Measurements from ENCODE around the gene OSGEP. TPM values are rescaled to one million over a fixed set of nuclear protein-coding genes. Genes with fewer than 3 reads are reported as not detected.

Gene OSGEP
- total and polyA plus RNA-seq, 2 of the 13 experiments (the other 11 are each of a cell fraction or from before 2014, with no cell fraction given): 39.7 to 41.1 TPM

DNA sequence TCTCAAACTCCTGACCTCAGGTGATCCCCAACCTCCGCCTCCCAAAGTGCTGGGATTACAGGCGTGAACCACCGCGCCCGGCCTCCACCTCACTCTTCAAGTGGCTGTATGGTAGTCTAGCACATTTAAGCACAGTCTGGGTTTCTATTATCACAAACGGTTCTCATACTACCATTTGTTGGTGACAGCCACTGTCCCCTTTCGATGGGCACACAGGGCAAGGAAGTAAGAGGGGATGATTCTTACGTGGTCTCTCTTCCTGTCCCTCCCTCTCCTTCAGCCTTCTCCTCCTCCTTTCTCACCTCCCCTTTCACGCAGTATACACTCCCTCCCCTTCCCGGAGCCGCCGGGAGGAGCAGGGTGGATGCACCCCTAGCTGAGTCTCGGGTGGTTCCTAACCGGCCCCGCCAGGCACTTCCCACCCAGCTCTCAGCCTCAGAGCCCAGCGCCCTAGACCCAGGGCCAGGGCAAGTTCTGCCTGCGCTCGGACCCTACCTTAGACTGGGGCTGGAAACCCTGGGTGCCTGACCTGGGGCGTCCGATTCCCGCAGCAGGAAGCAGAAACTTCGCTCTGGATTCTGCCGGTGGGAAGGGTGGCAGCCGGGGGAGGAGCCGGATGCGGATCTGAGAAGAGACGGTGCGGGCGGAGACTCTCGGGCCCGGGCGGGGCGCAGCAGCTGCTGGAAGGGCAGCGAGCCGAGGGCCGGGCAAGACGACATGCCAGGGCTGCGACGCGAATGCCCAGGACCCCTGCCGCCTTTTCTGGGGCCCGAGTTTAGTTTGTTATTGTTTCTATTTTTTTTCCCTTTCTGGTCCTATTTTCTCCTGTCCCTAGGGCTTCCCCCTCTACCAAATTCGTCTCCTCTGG is 41.5 kb downstream of the OSGEP start, which contains the start of gene TEP1 (continued):
- TF ChIP-seq, protein P1, sequence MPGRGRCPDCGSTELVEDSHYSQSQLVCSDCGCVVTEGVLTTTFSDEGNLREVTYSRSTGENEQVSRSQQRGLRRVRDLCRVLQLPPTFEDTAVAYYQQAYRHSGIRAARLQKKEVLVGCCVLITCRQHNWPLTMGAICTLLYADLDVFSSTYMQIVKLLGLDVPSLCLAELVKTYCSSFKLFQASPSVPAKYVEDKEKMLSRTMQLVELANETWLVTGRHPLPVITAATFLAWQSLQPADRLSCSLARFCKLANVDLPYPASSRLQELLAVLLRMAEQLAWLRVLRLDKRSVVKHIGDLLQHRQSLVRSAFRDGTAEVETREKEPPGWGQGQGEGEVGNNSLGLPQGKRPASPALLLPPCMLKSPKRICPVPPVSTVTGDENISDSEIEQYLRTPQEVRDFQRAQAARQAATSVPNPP (CRISPR knock-in tag; IDR thresholded peaks at IDR 0.05): no peak
- TF ChIP-seq ZNF329 (CRISPR knock-in tag; IDR thresholded peaks at IDR 0.05; ENCODE audit: low read depth): no peak
- no peak for TF ChIP-seq FOXK2 (IDR thresholded peaks at IDR 0.05)
- peak; percentile 43; the same call in 1 of the 2 replicates for TF ChIP-seq IRF2 (CRISPR knock-in tag; IDR thresholded peaks at IDR 0.05)
- TF ChIP-seq ZNF790 (CRISPR knock-in tag; IDR thresholded peaks at IDR 0.05; ENCODE audit: borderline replicate concordance): peak; percentile 33; the same call in 1 of the 2 replicates
- peak; percentile 40 for TF ChIP-seq IKZF4 (CRISPR knock-in tag; IDR thresholded peaks at IDR 0.05; ENCODE audit: borderline replicate concordance, low read depth, not compliant biosample characterization)
- TF ChIP-seq ZNF546 (CRISPR knock-in tag; conservative IDR thresholded peaks at IDR 0.05): peak; percentile 49; the same call in 1 of the 2 replicates
- peak; percentile 89; the same call in 1 of the 2 replicates for TF ChIP-seq ZNF264 (CRISPR knock-in tag; IDR thresholded peaks at IDR 0.05)
- TF ChIP-seq ZNF468 (CRISPR knock-in tag; IDR thresholded peaks at IDR 0.05): no peak
- TF ChIP-seq, protein P2, sequence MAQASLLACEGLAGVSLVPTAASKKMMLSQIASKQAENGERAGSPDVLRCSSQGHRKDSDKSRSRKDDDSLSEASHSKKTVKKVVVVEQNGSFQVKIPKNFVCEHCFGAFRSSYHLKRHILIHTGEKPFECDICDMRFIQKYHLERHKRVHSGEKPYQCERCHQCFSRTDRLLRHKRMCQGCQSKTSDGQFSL (CRISPR knock-in tag; IDR thresholded peaks at IDR 0.05): no peak
- TF ChIP-seq ZNF563 (CRISPR knock-in tag; IDR thresholded peaks at IDR 0.05): peak; percentile 83; the same call in 1 of the 2 replicates
- TF ChIP-seq SETDB1 (CRISPR knock-in tag; IDR thresholded peaks at IDR 0.05; ENCODE audit: borderline replicate concordance): no peak
- peak; percentile 23; the same call in 1 of the 2 replicates for TF ChIP-seq ZNF746 (CRISPR knock-in tag; IDR thresholded peaks at IDR 0.05)
- TF ChIP-seq NFYC (CRISPR knock-in tag; IDR thresholded peaks at IDR 0.05): no peak
- TF ChIP-seq NBN (conservative IDR thresholded peaks at IDR 0.05): no peak
- TF ChIP-seq, protein P3, sequence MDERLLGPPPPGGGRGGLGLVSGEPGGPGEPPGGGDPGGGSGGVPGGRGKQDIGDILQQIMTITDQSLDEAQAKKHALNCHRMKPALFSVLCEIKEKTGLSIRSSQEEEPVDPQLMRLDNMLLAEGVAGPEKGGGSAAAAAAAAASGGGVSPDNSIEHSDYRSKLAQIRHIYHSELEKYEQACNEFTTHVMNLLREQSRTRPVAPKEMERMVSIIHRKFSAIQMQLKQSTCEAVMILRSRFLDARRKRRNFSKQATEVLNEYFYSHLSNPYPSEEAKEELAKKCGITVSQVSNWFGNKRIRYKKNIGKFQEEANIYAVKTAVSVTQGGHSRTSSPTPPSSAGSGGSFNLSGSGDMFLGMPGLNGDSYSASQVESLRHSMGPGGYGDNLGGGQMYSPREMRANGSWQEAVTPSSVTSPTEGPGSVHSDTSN (CRISPR knock-in tag; IDR thresholded peaks at IDR 0.05): no peak
- no peak for TF ChIP-seq RFX5 (IDR thresholded peaks at IDR 0.05; ENCODE audit: low read depth, low read length)
- TF ChIP-seq, protein P4, sequence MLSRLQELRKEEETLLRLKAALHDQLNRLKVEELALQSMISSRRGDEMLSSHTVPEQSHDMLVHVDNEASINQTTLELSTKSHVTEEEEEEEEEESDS (CRISPR knock-in tag; IDR thresholded peaks at IDR 0.05; ENCODE audit: borderline replicate concordance): no peak
- no peak for TF ChIP-seq ZFYVE20 (CRISPR knock-in tag; IDR thresholded peaks at IDR 0.05; ENCODE audit: borderline replicate concordance, low read depth)
- TF ChIP-seq, protein P5, sequence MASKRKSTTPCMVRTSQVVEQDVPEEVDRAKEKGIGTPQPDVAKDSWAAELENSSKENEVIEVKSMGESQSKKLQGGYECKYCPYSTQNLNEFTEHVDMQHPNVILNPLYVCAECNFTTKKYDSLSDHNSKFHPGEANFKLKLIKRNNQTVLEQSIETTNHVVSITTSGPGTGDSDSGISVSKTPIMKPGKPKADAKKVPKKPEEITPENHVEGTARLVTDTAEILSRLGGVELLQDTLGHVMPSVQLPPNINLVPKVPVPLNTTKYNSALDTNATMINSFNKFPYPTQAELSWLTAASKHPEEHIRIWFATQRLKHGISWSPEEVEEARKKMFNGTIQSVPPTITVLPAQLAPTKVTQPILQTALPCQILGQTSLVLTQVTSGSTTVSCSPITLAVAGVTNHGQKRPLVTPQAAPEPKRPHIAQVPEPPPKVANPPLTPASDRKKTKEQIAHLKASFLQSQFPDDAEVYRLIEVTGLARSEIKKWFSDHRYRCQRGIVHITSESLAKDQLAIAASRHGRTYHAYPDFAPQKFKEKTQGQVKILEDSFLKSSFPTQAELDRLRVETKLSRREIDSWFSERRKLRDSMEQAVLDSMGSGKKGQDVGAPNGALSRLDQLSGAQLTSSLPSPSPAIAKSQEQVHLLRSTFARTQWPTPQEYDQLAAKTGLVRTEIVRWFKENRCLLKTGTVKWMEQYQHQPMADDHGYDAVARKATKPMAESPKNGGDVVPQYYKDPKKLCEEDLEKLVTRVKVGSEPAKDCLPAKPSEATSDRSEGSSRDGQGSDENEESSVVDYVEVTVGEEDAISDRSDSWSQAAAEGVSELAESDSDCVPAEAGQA (IDR thresholded peaks at IDR 0.05; ENCODE audit: low read depth): 0 out of 2 replicates have a peak, but pooled peaks have one; percentile 30
- TF ChIP-seq, protein P5 (CRISPR knock-in tag; IDR thresholded peaks at IDR 0.05; ENCODE audit: borderline replicate concordance): 0 out of 2 replicates have a peak, but pooled peaks have one; percentile 71
